ENCODE measurements around the gene CEACAM3.
A peak's percentile ranks its signal among the peaks of the same experiment; 100 is the strongest.

Gene CEACAM3

GRCh38 chr19:41853768-41854167, 57.4 kb downstream of the CEACAM3 start:
- H3K4me3 ChIP-seq (IDR thresholded peaks at IDR 0.05; ENCODE audit: insufficient read depth, low read depth, low read length), result no peak overlapping the region
- H3K27ac ChIP-seq, result no peak overlapping the region
- no peak for TF ChIP-seq CTCF (conservative IDR thresholded peaks at IDR 0.05; ENCODE audit: low read depth, low read length)
- peaks cover 66% of the 10 kb centered on the region for H3K27me3 ChIP-seq (ENCODE audit: insufficient read depth, low read depth)
- H4K20me1 ChIP-seq (ENCODE audit: insufficient read depth), result no peaks in the 10 kb centered on the region
- H2AFZ ChIP-seq (ENCODE audit: low read depth), result no peak overlapping the region
- H3K36me3 ChIP-seq (ENCODE audit: insufficient read depth), result no peaks in the 10 kb centered on the region
- peaks cover 1% of the 10 kb centered on the region for H3K4me1 ChIP-seq (ENCODE audit: low read depth, poor library complexity, severe bottlenecking)
- no peak overlapping the region for H3K4me2 ChIP-seq
- no peak overlapping the region for H3K9ac ChIP-seq
- no peaks in the 10 kb centered on the region for H3K79me2 ChIP-seq (ENCODE audit: insufficient read depth, low read depth)

GRCh38 chr19:41859213-41859617, 62.8 kb downstream of the CEACAM3 start:
- Histone ChIP-seq H3K27ac (no peak overlapping the region), H3K9ac (no peak overlapping the region)

GRCh38 chr19:41859618-41860418, 63.4 kb downstream of the CEACAM3 start, which contains the start of gene RPS19:
RPS19 (plus strand) TSS chr19:41860255; CDS start chr19:41860775, 520 bp downstream.
- H2AFZ ChIP-seq (ENCODE audit: low read depth), result peak within 1 kb of the TSS; percentile 75
- H3K4me1 ChIP-seq (ENCODE audit: low read depth, poor library complexity, severe bottlenecking), result peaks cover 44% of the 10 kb centered on the region
- peaks cover 45% of the 10 kb centered on the region for H3K79me2 ChIP-seq (ENCODE audit: insufficient read depth, low read depth)
- peak; percentile 76 for TF ChIP-seq CTCF (conservative IDR thresholded peaks at IDR 0.05; ENCODE audit: low read depth, low read length)
- peak within 1 kb of the TSS; percentile 82 for H3K27ac ChIP-seq
- peaks cover 33% of the 10 kb centered on the region; the same call in 1 of the 2 replicates for H3K36me3 ChIP-seq (ENCODE audit: insufficient read depth)
- H3K4me3 ChIP-seq (IDR thresholded peaks at IDR 0.05; ENCODE audit: insufficient read depth, low read depth, low read length), result no peak within 1 kb of the TSS
- peak within 1 kb of the TSS; percentile 99 for H3K9ac ChIP-seq
- H4K20me1 ChIP-seq (ENCODE audit: insufficient read depth), result peaks cover 17% of the 10 kb centered on the region
- H3K27me3 ChIP-seq (ENCODE audit: insufficient read depth, low read depth), result peaks cover 7% of the 10 kb centered on the region; the same call in 1 of the 2 replicates
- peak within 1 kb of the TSS; percentile 97 for H3K4me2 ChIP-seq

More at GRCh38 chr19:41859213-41859617, 62.8 kb downstream of the CEACAM3 start:
- Histone ChIP-seq H3K4me2 (peak overlapping the region; percentile 64), H3K36me3 (ENCODE audit: insufficient read depth) (peaks cover 28% of the 10 kb centered on the region; the same call in 1 of the 2 replicates), H3K4me3 (IDR thresholded peaks at IDR 0.05; ENCODE audit: insufficient read depth, low read depth, low read length) (no peak overlapping the region), H2AFZ (ENCODE audit: low read depth) (peak overlapping the region; percentile 56), H3K4me1 (ENCODE audit: low read depth, poor library complexity, severe bottlenecking) (peaks cover 38% of the 10 kb centered on the region), H4K20me1 (ENCODE audit: insufficient read depth) (peaks cover 11% of the 10 kb centered on the region), H3K79me2 (ENCODE audit: insufficient read depth, low read depth) (peaks cover 39% of the 10 kb centered on the region), H3K27me3 (ENCODE audit: insufficient read depth, low read depth) (peaks cover 13% of the 10 kb centered on the region; the same call in 1 of the 2 replicates)
- TF ChIP-seq CTCF (conservative IDR thresholded peaks at IDR 0.05; ENCODE audit: low read depth, low read length), result no peak

GRCh38 chr19:41860419-41861115, 64.2 kb downstream of the CEACAM3 start:
- no peak for TF ChIP-seq CTCF (conservative IDR thresholded peaks at IDR 0.05; ENCODE audit: low read depth, low read length)
- Histone ChIP-seq H3K27ac (peak overlapping the region; percentile 82), H3K4me1 (ENCODE audit: low read depth, poor library complexity, severe bottlenecking) (peaks cover 52% of the 10 kb centered on the region), H3K4me2 (peak overlapping the region; percentile 97), H3K27me3 (ENCODE audit: insufficient read depth, low read depth) (no peaks in the 10 kb centered on the region; the same call in 1 of the 2 replicates), H3K36me3 (ENCODE audit: insufficient read depth) (peaks cover 35% of the 10 kb centered on the region; the same call in 1 of the 2 replicates), H3K9ac (peak overlapping the region; percentile 99), H4K20me1 (ENCODE audit: insufficient read depth) (peaks cover 23% of the 10 kb centered on the region), H3K4me3 (IDR thresholded peaks at IDR 0.05; ENCODE audit: insufficient read depth, low read depth, low read length) (no peak overlapping the region), H3K79me2 (ENCODE audit: insufficient read depth, low read depth) (peaks cover 53% of the 10 kb centered on the region), H2AFZ (ENCODE audit: low read depth) (0 out of 2 replicates have a peak overlapping the region, but pooled peaks have one; percentile 75)
